ENCODE data around the gene ELMO1. TPM values are rescaled to one million over a fixed set of nuclear protein-coding genes. Genes with fewer than 3 reads are reported as not detected.

The ELMO1 gene, protein sequence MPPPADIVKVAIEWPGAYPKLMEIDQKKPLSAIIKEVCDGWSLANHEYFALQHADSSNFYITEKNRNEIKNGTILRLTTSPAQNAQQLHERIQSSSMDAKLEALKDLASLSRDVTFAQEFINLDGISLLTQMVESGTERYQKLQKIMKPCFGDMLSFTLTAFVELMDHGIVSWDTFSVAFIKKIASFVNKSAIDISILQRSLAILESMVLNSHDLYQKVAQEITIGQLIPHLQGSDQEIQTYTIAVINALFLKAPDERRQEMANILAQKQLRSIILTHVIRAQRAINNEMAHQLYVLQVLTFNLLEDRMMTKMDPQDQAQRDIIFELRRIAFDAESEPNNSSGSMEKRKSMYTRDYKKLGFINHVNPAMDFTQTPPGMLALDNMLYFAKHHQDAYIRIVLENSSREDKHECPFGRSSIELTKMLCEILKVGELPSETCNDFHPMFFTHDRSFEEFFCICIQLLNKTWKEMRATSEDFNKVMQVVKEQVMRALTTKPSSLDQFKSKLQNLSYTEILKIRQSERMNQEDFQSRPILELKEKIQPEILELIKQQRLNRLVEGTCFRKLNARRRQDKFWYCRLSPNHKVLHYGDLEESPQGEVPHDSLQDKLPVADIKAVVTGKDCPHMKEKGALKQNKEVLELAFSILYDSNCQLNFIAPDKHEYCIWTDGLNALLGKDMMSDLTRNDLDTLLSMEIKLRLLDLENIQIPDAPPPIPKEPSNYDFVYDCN
- total RNA-seq: 35.4 TPM
- polyA plus RNA-seq (ENCODE audit: insufficient read depth, low read depth, low replicate concordance): 6.0 TPM
- long read RNA-seq, donor 1, partial matches to known transcripts: 0 of 1 reads
- long read RNA-seq, donor 1, other reads (novel, unspliced or antisense): 0 of 1 reads
- long read RNA-seq, donor 2, partial matches to known transcripts: 0 of 1 reads
- long read RNA-seq, donor 2, other reads (novel, unspliced or antisense): 0 of 1 reads
- long read RNA-seq, donor 3: 0 reads
- long read RNA-seq, donor 4, partial matches to known transcripts: 0 of 3 reads
- long read RNA-seq, donor 4, other reads (novel, unspliced or antisense): 0 of 3 reads
- long read RNA-seq, donor 5: 0 reads
- long read RNA-seq, donor 6, full-length matches to known transcripts: 1 of 1 reads
- long read RNA-seq, donor 6, partial matches to known transcripts: 0 of 1 reads
- long read RNA-seq, donor 6, other reads (novel, unspliced or antisense): 0 of 1 reads
- long read RNA-seq, donor 7, full-length matches to known transcripts: 4 of 17 reads
- long read RNA-seq, donor 7, partial matches to known transcripts: 2 of 17 reads
- long read RNA-seq, donor 7, other reads (novel, unspliced or antisense): 11 of 17 reads
- long read RNA-seq, donor 8: 0 reads
- long read RNA-seq, donor 9, full-length matches to known transcripts: 3 of 3 reads
- long read RNA-seq, donor 9, partial matches to known transcripts: 0 of 3 reads
- long read RNA-seq, donor 9, other reads (novel, unspliced or antisense): 0 of 3 reads
- long read RNA-seq, donor 10, partial matches to known transcripts: 0 of 1 reads
- long read RNA-seq, donor 10, other reads (novel, unspliced or antisense): 0 of 1 reads

DNA sequence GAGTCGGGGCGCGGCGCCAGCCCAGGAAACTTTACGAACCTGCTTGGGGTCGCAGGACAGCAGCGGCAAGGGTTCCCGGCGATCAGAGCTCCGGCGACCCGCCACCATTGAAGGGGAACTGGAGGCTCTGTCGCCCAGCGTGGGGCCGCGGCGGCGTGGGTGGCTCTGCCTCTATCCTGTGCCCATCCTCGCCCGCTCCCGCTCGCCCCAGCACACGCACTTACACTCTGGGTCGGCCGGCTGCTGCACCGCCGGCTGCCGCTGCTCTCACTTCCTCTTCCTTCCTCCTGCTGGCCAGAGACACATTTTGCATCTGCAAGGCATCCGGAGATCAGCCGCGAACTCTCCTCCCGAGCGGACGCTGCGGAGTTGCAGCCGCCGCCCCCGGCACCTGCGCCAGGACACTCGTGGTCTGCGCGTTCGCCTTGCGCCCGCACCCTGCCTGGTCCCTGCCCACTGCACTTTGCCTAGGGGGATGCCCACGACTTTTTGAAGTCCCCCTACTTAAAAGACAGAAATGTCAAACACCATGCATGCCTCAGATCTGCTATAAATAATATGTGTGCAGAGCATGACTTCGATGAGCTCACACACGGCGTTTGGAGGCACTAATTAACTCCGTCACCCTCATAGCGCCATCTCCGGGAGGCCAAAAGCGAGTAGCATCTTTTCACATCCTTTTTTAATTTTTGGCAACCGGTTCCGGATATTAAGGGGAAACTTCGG is at the start of gene ELMO1:
ELMO1 (minus strand) TSS at position 229 of the 726 bp plus-strand sequence. CDS start 106,174 bp downstream, outside the sequence.
- peak; percentile 45 for TF ChIP-seq CTCF (IDR thresholded peaks at IDR 0.05; ENCODE audit: borderline replicate concordance, extremely low read depth, insufficient read depth)
- H3K4me1 ChIP-seq (ENCODE audit: control insufficient read depth in 2 of 3, insufficient read depth in 2 of 3, low read depth in 1 of 3, low read length in 3 of 3): no peaks in the 10 kb centered on the region
- peaks cover 0 to 2% (median 0%) of the 10 kb centered on the region in 3 donors for H3K9me3 ChIP-seq (ENCODE audit: control insufficient read depth in 2 of 3, insufficient read depth in 1 of 3, low read length in 3 of 3)
- DNase-seq (peak; percentile 76 to 92 (median 86)), FAIRE-seq (no peak)
- peak within 1 kb of the TSS in 2 of 3 donors; percentile 48 to 50 for H3K4me3 ChIP-seq (ENCODE audit: low read length in 3 of 3)
- no peaks in the 10 kb centered on the region for H3K27me3 ChIP-seq (ENCODE audit: control insufficient read depth, insufficient read depth, low read length)
- no peaks in the 10 kb centered on the region for H3K36me3 ChIP-seq (ENCODE audit: control insufficient read depth in 2 of 3, insufficient read depth in 3 of 3, low read length in 3 of 3)
- peak within 1 kb of the TSS in 2 of 3 donors; percentile 23 to 41 for H3K9ac ChIP-seq (ENCODE audit: low read length in 3 of 3)
- intact Hi-C loops (cut with DNase I): no loop called here
- peak within 1 kb of the TSS; percentile 60 for H3K27ac ChIP-seq (ENCODE audit: low read depth in 2 of 2, low read length in 2 of 2)

GRCh38 chr7:37497576-37497975 is 48.9 kb upstream of the ELMO1 start:
- Histone ChIP-seq H3K9me3 (ENCODE audit: control insufficient read depth in 2 of 3, insufficient read depth in 1 of 3, low read length in 3 of 3) (no peaks in the 10 kb centered on the region), H3K27me3 (ENCODE audit: control insufficient read depth, insufficient read depth, low read length) (no peaks in the 10 kb centered on the region), H3K27ac (ENCODE audit: low read depth in 2 of 2, low read length in 2 of 2) (no peak overlapping the region), H3K36me3 (ENCODE audit: control insufficient read depth in 2 of 3, insufficient read depth in 3 of 3, low read length in 3 of 3) (no peaks in the 10 kb centered on the region), H3K9ac (ENCODE audit: low read length in 3 of 3) (no peak overlapping the region), H3K4me1 (ENCODE audit: control insufficient read depth in 2 of 3, insufficient read depth in 2 of 3, low read depth in 1 of 3, low read length in 3 of 3) (no peaks in the 10 kb centered on the region), H3K4me3 (ENCODE audit: low read length in 3 of 3) (no peak overlapping the region)
- FAIRE-seq (no peak), DNase-seq (no peak)
- no peak for TF ChIP-seq CTCF (IDR thresholded peaks at IDR 0.05; ENCODE audit: borderline replicate concordance, extremely low read depth, insufficient read depth)
- intact Hi-C loops (cut with DNase I): no loop called here

Data from kidney (tissue), 22 donors.